Calu3 (cell line): ENCODE results near the gene BAZ2A. TPM values are rescaled to one million over a fixed set of nuclear protein-coding genes. Genes with fewer than 3 reads are reported as not detected.

Source experiments
- BruUV-seq: library from RNA; stranded (reverse); fragments of 400-500 nt; replicated peaks from 2 replicates; lab custom pipeline; 2021; lab: Mats Ljungman, UMichigan
- CTCF ChIA-PET: fragments of 300-600 bp; sonication (Branson Sonifier 250); formaldehyde crosslinking; loops from one replicate; lab custom pipeline; 2022; ENCODE audit warnings: antibody characterized with exemption; lab: Charles Lee
- DNase-seq: peaks from one replicate; pipeline ENCODE4 v3.0.0; 2022
- H3K27ac Mint-ChIP-seq: one replicate; pipeline ENCODE4 v1.8.0; 2022; ENCODE audit warnings: mixed read lengths; ENCODE audit not compliant: unreplicated experiment
- H3K27me3 Mint-ChIP-seq: one replicate; pipeline ENCODE4 v1.8.0; 2022; ENCODE audit warnings: mixed read lengths; ENCODE audit not compliant: unreplicated experiment
- H3K36me3 Mint-ChIP-seq: one replicate; pipeline ENCODE4 v1.8.0; 2022; ENCODE audit warnings: mild to moderate bottlenecking, moderate library complexity, mixed read lengths; ENCODE audit not compliant: insufficient read depth, unreplicated experiment
- H3K4me1 Mint-ChIP-seq: one replicate; pipeline ENCODE4 v1.8.0; 2022; ENCODE audit warnings: mild to moderate bottlenecking, low read depth, mixed read lengths; ENCODE audit not compliant: unreplicated experiment
- H3K4me3 Mint-ChIP-seq: one replicate; pipeline ENCODE4 v1.8.0; 2022; ENCODE audit warnings: mild to moderate bottlenecking, low read depth, moderate library complexity, mixed read lengths; ENCODE audit not compliant: unreplicated experiment
- H3K9me3 Mint-ChIP-seq: one replicate; pipeline ENCODE4 v1.8.0; 2022; ENCODE audit warnings: low read depth, mixed read lengths; ENCODE audit not compliant: unreplicated experiment
- intact Hi-C: fragments of 100-400 bp; cut with micrococcal nuclease; formaldehyde crosslinking; loops from one replicate; pipeline ENCODE4 v1.10.0; 2022; ENCODE audit not compliant: unreplicated experiment
- total RNA-seq: library from RNA; stranded (reverse); gene quantifications from 2 replicates; pipeline ENCODE4 v1.2.3, GENCODE V29; 2022
- TF ChIP-seq, protein P1 (sequence below): fragments of 200-600 bp; IDR thresholded peaks from one replicate; pipeline ENCODE4 v1.8.0; 2022; ENCODE audit warnings: antibody characterized with exemption; ENCODE audit not compliant: unreplicated experiment

BAZ2A gene
- total RNA-seq, 1 experiment from 2014 or later = 158 TPM

DNA sequence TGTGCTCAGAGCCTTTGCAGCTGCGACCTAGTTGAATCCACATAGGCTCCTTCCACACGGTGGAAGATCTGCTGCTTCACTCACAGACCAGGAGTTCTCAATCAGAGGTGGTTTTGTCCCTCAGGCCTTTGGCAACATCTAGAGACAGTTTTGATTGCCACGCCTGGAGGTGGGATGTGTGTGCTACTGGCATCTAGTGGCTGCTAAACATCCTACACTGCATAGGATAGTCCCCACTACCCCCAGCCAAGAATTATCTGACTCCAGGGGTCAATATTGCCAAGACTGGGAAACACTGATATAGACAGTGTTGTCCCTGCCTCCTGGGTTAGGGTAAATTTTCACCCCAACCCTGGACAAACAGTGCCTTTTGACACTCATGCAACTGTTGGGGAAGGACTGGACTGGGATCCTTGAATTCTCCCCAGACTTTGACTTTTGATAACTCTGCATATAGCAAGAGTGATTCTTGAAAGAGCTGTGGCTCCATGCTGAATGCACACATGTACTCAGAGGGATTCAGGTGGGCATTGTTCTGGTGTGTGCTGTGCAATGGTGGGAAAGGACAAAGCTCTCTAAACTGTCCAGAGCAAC, 39.8 kb downstream of the BAZ2A start:
- no TSS peak for BruUV-seq
- TF ChIP-seq, protein P1, sequence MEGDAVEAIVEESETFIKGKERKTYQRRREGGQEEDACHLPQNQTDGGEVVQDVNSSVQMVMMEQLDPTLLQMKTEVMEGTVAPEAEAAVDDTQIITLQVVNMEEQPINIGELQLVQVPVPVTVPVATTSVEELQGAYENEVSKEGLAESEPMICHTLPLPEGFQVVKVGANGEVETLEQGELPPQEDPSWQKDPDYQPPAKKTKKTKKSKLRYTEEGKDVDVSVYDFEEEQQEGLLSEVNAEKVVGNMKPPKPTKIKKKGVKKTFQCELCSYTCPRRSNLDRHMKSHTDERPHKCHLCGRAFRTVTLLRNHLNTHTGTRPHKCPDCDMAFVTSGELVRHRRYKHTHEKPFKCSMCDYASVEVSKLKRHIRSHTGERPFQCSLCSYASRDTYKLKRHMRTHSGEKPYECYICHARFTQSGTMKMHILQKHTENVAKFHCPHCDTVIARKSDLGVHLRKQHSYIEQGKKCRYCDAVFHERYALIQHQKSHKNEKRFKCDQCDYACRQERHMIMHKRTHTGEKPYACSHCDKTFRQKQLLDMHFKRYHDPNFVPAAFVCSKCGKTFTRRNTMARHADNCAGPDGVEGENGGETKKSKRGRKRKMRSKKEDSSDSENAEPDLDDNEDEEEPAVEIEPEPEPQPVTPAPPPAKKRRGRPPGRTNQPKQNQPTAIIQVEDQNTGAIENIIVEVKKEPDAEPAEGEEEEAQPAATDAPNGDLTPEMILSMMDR = peak; percentile 16
- peaks cover 67% of the 10 kb centered on the region for H3K36me3 Mint-ChIP-seq
- H3K9me3 Mint-ChIP-seq = no peaks in the 10 kb centered on the region
- H3K4me1 Mint-ChIP-seq = no peaks in the 10 kb centered on the region
- no peak overlapping the region for H3K4me3 Mint-ChIP-seq
- no peaks in the 10 kb centered on the region for H3K27me3 Mint-ChIP-seq
- intact Hi-C loops = loop anchor here (5.0 kb wide), 1 partner anchor 78 kb away; no protein-coding TSS in a partner anchor
- no peak for DNase-seq
- H3K27ac Mint-ChIP-seq = no peak overlapping the region
- CTCF ChIA-PET = interaction anchor here (1.1 kb wide), 1 partner anchor 19 kb away, joined by 4 read pairs; no protein-coding TSS in a partner anchor

DNA sequence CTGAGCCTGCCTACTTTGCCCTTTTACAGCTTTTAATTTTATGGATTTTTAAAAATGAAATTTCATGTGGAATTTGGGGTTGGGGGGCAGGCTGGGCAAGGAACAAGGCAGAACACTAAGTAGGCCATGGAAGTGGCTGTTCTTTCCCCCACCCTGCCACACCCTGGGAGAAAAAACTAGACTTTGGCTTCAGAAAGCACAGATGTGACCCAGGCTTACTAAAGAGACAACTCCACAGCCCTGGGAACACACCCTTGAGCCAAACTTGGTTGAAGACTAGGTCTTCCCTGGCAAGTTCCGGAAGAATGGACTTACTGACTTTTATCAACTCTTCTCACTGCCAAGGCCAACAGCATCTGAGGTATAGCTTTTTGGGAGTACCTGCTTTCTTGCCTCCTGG, 40.3 kb downstream of the BAZ2A start:
- DNase-seq = no peak
- CTCF ChIA-PET = no interaction called here
- no peaks in the 10 kb centered on the region for H3K9me3 Mint-ChIP-seq
- no peak overlapping the region for H3K4me3 Mint-ChIP-seq
- no peaks in the 10 kb centered on the region for H3K27me3 Mint-ChIP-seq
- H3K4me1 Mint-ChIP-seq = no peaks in the 10 kb centered on the region
- BruUV-seq = no TSS peak
- intact Hi-C loops = loop anchor here (5.0 kb wide), 1 partner anchor 77 kb away; no protein-coding TSS in a partner anchor
- H3K36me3 Mint-ChIP-seq = peaks cover 62% of the 10 kb centered on the region
- H3K27ac Mint-ChIP-seq = no peak overlapping the region
- TF ChIP-seq, protein P1 = no peak

DNA sequence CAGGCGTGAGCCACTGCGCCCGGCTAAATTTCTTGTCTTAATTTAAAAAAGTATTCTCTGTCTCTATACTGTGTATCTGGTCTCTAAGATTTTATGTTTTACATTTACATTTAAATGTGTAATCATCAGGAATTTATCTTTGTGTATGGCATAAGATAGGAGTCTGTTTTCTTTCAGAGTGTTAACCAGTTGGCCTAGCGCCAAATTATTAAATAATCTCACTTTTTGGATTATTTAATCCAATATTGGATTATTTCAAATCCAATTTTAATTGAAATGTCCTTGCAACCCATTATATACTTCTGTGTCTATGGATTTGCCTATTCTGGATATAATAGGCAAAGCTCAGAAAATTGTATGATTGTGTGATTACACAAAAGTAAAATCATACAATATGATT, 45.0 kb downstream of the BAZ2A start:
- CTCF ChIA-PET = no interaction called here
- no TSS peak for BruUV-seq
- no peaks in the 10 kb centered on the region for H3K4me1 Mint-ChIP-seq
- no peaks in the 10 kb centered on the region for H3K9me3 Mint-ChIP-seq
- peaks cover 51% of the 10 kb centered on the region for H3K36me3 Mint-ChIP-seq
- no peak overlapping the region for H3K4me3 Mint-ChIP-seq
- intact Hi-C loops = no loop called here
- H3K27ac Mint-ChIP-seq = no peak overlapping the region
- DNase-seq = no peak
- H3K27me3 Mint-ChIP-seq = no peaks in the 10 kb centered on the region
- TF ChIP-seq, protein P1 = no peak

DNA sequence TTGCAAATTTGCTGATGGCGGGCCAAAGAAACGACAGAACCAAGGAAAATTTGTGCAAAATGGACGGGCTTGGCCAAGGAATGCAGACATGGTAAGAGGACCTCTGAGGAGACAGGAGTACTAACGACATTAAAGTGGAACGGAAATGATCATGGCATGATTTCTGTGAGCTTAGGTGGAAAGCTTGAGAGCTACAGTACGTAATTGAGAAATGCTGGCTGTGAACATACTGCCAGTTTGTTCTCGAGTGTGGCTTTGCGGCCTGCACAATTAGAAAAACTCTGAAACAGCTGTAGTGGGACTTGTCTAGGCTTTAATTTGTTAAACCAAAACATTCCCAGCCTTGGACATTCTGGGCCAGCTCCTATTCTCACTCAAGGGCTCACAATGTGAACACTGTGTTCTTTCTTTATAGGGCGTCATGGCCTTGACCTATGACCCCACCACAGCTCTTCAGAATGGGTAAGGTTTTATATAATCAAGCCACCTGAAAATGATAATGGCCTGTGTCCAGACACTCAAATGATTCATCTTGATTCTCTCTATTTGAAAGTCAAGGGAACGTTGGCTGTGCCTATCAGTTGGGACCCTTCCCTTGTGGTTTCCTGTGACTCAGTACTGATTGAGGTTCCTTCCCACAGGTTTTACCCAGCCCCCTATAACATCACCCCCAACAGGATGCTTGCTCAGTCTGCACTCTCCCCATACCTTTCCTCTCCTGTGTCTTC, 48.5 kb downstream of the BAZ2A start:
- intact Hi-C loops = no loop called here
- H3K9me3 Mint-ChIP-seq = no peaks in the 10 kb centered on the region
- no peak for DNase-seq
- H3K27me3 Mint-ChIP-seq = no peaks in the 10 kb centered on the region
- TF ChIP-seq, protein P1 = no peak
- no peak overlapping the region for H3K27ac Mint-ChIP-seq
- H3K4me1 Mint-ChIP-seq = no peaks in the 10 kb centered on the region
- peaks cover 33% of the 10 kb centered on the region for H3K36me3 Mint-ChIP-seq
- no TSS peak for BruUV-seq
- CTCF ChIA-PET = no interaction called here
- H3K4me3 Mint-ChIP-seq = no peak overlapping the region
